Peyer's patch (tissue), 4 donors: ENCODE results near the gene PTPRE.

Experiments used
- CTCF ChIP-seq, 6 experiments: fragments of 450-650 bp in 4 of 6; fragments of 200-600 bp in 2 of 6; sonication (generic) in 1 of 6; IDR thresholded peaks; one replicate each; pipeline ENCODE4 v1.5.1; 2017 to 2019; ENCODE audit warnings: antibody characterized with exemption in 6 of 6, mild to moderate bottlenecking in 3 of 6, moderate library complexity in 1 of 6
- POLR2A ChIP-seq, 2 donors: fragments of 450-650 bp; IDR thresholded peaks; one replicate each; pipeline ENCODE4 v1.5.1; 2017; ENCODE audit warnings: antibody characterized with exemption in 2 of 2, mild to moderate bottlenecking in 2 of 2, moderate library complexity in 2 of 2

DNA sequence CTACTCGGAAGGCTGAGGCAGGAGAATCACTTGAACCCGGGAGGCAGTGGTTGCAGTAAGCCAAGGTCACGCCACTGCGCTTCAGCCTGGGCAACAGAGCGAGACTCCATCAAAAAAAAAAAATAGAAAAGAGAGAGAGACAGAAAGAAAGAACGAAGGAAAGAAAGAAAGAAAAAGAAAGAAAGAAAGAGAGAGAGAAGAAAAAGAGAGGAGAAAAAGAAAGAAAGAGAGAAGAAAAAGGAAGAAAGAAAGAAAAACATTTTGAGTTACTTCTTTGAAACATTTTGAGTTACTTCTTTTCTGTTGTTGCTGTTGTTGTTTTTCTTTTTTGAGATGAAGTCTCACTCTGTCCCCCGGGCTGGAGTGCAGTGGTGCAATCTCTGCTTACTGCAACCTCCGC, 221.7 kb downstream of the PTPRE start:
- TF ChIP-seq CTCF (IDR thresholded peaks at IDR 0.05) (no peak), POLR2A (IDR thresholded peaks at IDR 0.05) (no peak)
